ENCODE measurements around the gene GNAI3. TPM values are rescaled to one million over a fixed set of nuclear protein-coding genes. Genes with fewer than 3 reads are reported as not detected.

GNAI3 gene
- total RNA-seq, 2 experiments from 2014 or later = 3.8 to 6.1 TPM

DNA sequence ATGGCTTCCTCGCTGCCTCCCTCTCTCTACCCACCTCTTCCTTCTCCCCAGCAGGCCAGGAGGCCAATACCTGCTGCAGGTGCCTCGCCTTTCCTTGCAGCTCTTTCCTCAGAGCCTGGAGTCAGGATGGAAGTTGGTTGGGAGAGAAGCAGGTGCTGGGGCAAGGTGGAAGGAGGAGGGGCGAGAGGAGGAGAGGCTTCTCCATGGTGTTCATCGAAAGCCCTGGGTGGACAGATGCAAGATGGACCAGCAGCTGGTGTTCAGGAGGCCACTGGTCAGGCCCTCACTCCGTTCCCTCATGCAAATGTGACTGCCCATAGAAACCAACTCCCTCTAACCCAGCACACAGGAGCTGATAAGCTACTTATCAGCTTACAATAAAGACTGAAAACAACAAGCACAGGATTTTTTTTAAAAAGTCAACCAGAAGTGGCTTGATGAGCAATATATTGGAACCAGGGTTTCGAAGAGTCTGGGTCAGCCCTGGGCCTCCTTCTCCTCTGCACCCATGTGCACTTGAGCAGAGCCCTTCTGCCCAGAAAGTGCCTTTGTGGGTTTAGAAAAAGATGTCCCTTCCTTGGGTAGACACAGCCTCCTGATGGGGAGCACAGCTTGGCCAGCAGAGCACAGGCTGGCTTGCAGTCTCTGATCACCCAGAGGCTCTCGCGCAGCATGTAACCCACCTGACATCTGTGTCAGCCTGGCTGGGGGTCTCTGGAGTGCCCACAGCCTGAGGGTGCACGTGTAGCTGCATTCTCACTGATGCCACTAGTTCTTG is 90.8 kb downstream of the GNAI3 start:
- no peak overlapping the region for H3K27ac ChIP-seq (ENCODE audit: low read depth, low read length, poor library complexity, severe bottlenecking)
- TF ChIP-seq EZH2phosphoT487 (IDR thresholded peaks at IDR 0.05; ENCODE audit: borderline replicate concordance, low read depth, low read length) (no peak), CTCF (conservative IDR thresholded peaks at IDR 0.05; ENCODE audit: low read length) (no peak)
- no peak overlapping the region for H3K4me3 ChIP-seq (ENCODE audit: low read depth, low read length, poor library complexity, severe bottlenecking)
- no peaks in the 10 kb centered on the region for H3K9me3 ChIP-seq (ENCODE audit: low read length)
- no peak overlapping the region for H2AFZ ChIP-seq (ENCODE audit: low read length)
- intact Hi-C loops (cut with micrococcal nuclease; ENCODE audit: unreplicated experiment) = no loop called here
- H3K36me3 ChIP-seq (ENCODE audit: insufficient read depth, low read length) = no peaks in the 10 kb centered on the region
- CTCF ChIA-PET (ENCODE audit: unreplicated experiment) = interaction anchor here (0.6 to 2.2 kb wide), 9 partner anchors 8 to 345 kb away, joined by 3 to 15 read pairs (median 7); partner anchors contain the start of gene AHCYL1
- POLR2A ChIA-PET = interaction anchor here (0.7 to 2.0 kb wide), 7 partner anchors 13 to 120 kb away, joined by 3 to 8 read pairs (median 3); partner anchors contain the start of gene GPR61
- no peaks in the 10 kb centered on the region for H4K20me1 ChIP-seq (ENCODE audit: insufficient read depth, low read length)
- H3K9me2 ChIP-seq (ENCODE audit: insufficient read depth, low read length) = no peaks in the 10 kb centered on the region
- no peak for DNase-seq (ENCODE audit: low spot score)
- H3K4me1 ChIP-seq (ENCODE audit: insufficient read depth, low read length, poor library complexity, severe bottlenecking) = peaks cover 13% of the 10 kb centered on the region
- no peaks in the 10 kb centered on the region for H3K79me2 ChIP-seq (ENCODE audit: insufficient read depth, low read depth, low read length)
- no peak overlapping the region for H3K4me2 ChIP-seq (ENCODE audit: low read length)
- BruUV-seq (replicated peaks) = no TSS peak

DNA sequence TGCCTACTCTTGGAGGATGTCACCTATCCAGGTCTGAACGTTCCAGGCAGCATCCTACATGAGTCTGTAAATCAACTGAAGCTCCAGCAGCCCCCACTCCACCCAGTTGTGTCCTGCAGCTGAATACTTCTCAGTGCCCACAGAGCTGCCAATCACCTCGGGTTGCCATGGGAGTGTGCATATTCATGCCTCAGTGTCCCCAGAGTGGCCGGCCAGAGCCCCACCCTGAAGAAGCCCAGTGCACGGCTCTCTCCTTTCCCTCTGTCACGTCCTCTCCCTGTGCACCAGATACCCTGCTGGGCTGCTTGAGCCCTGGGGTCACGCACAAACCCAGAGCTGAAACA is 91.4 kb downstream of the GNAI3 start:
- Histone ChIP-seq H4K20me1 (ENCODE audit: insufficient read depth, low read length) (no peaks in the 10 kb centered on the region), H2AFZ (ENCODE audit: low read length) (no peak overlapping the region), H3K4me3 (ENCODE audit: low read depth, low read length, poor library complexity, severe bottlenecking) (no peak overlapping the region), H3K4me1 (ENCODE audit: insufficient read depth, low read length, poor library complexity, severe bottlenecking) (peaks cover 8% of the 10 kb centered on the region), H3K9me2 (ENCODE audit: insufficient read depth, low read length) (no peaks in the 10 kb centered on the region), H3K79me2 (ENCODE audit: insufficient read depth, low read depth, low read length) (no peaks in the 10 kb centered on the region), H3K9me3 (ENCODE audit: low read length) (no peaks in the 10 kb centered on the region), H3K36me3 (ENCODE audit: insufficient read depth, low read length) (no peaks in the 10 kb centered on the region), H3K4me2 (ENCODE audit: low read length) (no peak overlapping the region), H3K27ac (ENCODE audit: low read depth, low read length, poor library complexity, severe bottlenecking) (no peak overlapping the region)
- no TSS peak for BruUV-seq (replicated peaks)
- CTCF ChIA-PET (ENCODE audit: unreplicated experiment) = interaction anchor here (0.6 to 2.7 kb wide), 14 partner anchors 9 to 345 kb away, joined by 3 to 20 read pairs (median 6); partner anchors contain the start of genes AHCYL1, AMPD2, GNAI3 and GNAT2
- no peak for TF ChIP-seq EZH2phosphoT487 (IDR thresholded peaks at IDR 0.05; ENCODE audit: borderline replicate concordance, low read depth, low read length)
- no peak for TF ChIP-seq CTCF (conservative IDR thresholded peaks at IDR 0.05; ENCODE audit: low read length)
- DNase-seq (ENCODE audit: low spot score) = no peak
- intact Hi-C loops (cut with micrococcal nuclease; ENCODE audit: unreplicated experiment) = loop anchor here (5.0 kb wide), 2 partner anchors 132 to 342 kb away; partner anchors contain the start of gene AHCYL1
- POLR2A ChIA-PET = interaction anchor here (0.5 to 2.0 kb wide), 8 partner anchors 10 to 1220 kb away, joined by 3 to 8 read pairs (median 3); partner anchors contain the start of gene GPR61

All from OCI-LY7 (cell line).